NCI-H2196 treated with DMSO at 0.1 percent for 48 hours (cell line): Measurements from ENCODE around the gene WDR20.

Experiments
- DNase-seq: peaks from one replicate; lab custom pipeline; 2025; ENCODE audit not compliant: unreplicated experiment; lab: John Stamatoyannopoulos, UW

The WDR20 gene

DNA sequence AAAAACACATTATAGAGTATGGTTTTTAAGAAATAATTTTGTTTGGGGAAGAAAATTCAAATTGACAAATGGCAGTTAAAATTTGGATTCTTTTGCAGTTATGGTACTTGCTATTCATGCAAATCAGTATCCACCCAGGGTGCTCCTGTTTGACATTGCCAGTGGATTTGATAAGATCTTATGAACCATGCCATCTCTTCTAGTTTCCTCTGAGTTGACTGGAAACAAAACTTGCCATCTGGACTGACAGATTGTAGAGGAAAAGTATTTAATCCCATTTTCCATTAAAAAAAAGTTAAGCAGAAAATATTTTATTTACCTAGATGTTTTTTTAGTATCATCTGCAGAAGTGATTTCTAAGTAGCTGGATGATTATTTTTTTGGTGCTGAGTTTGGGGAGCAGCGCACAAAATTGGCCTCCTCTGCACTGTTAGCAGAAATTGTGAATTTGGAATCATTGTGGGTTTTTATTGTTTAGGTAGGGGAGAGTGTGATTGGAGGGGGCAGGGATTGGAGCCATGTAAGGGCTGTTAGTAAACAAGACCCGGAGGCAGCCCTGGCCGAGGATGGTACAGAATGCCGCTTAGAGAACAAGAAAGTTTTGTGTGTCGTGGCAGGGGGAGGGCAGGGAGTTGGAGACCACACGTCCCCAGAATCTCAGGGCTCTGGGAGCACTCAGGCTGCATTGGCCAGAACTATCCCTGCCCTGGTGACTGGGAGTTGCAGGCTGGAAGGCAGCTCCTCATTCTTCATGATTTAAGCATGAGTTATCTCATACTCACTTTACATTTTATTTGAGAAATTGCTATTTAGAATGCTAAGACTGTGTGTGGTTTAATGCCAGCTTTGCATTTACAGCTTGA lies 56.6 kb downstream of the WDR20 start:
- no peak for DNase-seq

DNA sequence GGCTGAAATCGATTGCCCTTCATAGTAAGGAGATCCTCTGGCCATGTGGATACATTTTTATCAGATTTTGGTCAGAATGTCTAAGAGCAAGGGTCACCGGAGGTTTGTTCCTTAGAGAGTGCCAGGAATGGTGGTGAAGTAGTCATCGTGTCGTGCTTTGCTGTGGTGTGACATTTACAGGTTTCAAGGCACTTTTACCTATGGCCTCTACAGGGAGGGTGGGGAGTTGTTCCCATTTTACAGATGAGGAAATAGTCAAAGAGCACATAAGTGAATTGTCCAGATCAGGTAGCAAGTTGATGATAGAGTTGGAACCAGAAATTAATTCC lies 57.2 kb downstream of the WDR20 start:
- DNase-seq, result no peak

DNA sequence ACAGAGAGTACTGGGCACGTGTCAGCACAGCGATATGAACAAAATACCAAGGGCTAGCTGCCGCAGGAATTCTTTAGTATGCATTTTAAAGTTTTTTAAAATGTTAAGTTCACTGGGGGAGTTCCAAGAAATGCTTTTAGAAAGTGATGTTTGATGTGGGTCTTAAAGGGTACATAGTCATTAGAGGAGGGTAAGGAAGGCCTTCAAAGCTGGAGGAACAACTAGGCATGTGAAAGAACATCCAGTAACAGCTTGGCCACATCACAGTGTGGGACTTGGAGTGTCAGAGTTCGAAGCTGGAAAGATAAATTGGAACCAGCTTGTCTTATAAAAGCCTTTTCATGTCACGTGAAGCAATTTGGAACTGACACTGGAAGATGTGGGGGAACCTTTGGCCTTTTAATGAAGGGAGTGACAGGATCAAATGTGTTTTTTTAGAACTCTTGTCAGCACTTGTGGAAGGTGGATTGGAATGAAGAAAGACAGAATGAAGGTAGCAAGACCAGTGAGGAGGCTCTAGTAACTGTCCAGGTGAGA lies 57.7 kb downstream of the WDR20 start:
- DNase-seq, result no peak

DNA sequence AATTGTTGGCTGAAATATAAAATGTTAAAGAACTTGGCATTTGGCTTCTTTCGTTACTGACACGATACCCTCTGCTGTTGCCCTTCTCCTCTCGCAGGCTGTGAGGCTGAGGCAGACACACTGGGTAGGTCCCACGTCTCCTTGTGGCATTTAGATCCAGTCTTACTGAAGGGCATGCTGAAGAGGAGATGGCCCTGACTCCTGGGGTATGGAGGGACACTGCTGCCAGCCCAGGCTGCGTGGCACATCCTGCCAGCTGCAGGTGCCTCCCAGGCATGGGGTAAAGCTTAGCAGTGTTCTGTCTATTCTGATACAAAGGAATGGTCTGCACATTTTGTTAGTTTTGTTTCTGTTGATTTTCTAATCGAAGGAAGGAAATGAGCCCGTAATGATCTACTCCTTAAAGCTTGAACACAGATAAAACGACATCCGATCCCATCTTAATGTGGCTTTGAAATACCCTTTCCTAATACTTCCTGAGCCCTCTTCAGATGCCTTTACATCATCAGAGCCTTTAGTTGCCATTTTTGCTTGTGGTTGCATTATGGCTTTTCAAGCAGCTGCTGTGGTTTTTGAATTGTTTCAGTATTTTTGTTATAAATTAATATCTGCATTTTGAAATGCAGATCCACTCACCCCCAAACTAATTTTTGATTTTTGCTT lies 61.1 kb downstream of the WDR20 start:
- no peak for DNase-seq

DNA sequence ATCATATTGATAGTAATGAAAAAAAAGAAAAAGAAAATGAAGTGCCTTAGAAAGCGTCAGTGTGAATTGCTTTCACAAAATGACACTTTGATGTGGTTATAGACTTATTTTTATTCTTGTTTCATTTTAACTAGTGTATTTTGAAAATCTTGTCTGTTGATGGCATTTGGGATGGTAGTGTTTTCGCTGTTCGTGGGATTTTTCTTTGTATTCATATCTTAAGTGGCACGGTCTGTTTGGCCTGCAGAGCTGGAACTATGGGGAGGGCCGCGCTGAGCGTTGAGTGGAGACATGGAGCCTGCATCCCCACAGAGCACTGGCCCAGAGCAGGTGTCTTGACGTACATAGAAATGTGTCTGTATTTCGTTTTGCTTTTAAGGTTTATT lies 61.6 kb downstream of the WDR20 start:
- no peak for DNase-seq

DNA sequence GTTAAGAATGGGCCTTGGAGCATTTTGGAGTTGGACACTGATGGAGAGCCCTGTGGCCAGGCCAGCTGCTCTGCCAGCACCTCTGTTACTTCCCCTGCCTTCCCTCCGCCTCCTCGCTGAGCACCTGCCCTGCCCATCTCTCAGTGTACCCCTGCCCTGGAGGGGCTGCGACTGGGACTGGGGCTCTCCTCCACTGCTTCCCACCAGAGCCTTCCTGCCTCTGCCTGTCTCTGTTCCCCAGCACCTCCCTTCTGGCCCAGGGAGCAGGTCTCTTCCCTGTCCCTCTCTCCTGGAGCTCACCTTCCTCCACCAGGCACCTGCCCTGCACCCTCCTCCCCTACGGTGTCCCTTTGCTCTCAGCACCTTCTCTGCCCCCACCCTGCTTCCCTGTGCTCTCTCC lies 62.1 kb downstream of the WDR20 start:
- no peak for DNase-seq

DNA sequence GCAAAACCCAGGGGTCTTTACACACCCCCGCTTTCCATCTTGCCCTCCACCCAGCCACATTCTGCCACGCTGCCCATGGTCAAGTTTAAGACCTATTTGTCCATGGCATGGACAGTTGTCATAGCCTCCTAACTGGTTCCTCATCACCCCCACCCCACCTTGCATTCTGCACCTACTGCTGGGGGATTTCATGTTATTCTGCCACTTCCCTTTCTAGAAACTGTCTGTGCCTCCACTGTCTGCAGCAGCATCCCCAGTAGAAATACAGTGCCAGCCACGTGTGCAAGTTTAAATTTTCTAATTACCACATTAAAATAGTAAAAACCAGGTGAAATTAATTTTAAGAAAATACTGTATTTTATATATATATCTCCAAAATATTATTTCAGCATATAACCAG lies 63.2 kb downstream of the WDR20 start:
- DNase-seq, result no peak

DNA sequence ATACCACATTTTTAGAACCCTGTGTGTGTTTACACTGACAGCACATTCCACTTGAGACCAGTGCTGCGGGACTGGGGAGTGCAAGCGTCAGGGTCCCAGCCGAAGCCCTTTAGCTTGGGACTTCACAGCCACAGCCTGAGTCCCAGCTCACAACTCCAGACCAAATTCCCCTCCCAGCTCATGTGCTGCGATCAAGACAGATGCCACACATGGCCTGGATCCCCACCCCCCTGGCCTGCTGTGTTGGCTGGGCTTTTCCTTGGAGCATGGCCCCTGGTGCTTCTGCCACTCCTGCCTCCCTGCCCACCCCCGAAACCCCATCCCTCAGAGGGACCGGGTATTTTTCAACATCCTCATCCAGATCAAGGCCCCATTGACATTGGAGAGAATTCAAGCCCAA lies 63.7 kb downstream of the WDR20 start:
- DNase-seq, result no peak

DNA sequence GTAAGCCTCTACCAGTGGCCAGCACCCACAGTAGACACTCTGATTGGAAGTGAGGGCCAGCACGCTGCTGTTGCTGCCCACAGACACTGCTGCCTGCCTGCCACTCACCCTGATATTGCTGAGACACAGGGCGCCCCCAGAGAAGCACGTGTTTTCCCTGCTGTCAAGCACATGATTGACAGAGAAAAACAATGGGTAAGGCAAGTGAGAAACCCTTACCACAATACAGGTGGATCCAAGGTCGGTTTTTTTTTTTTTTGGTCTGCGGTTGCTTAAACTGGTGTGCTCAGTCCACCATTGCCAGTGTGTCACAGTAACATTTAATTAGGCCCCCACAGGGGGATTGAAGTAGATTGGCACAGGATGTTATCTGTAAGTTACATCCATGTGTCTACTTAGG lies 65.9 kb downstream of the WDR20 start:
- DNase-seq, result no peak

DNA sequence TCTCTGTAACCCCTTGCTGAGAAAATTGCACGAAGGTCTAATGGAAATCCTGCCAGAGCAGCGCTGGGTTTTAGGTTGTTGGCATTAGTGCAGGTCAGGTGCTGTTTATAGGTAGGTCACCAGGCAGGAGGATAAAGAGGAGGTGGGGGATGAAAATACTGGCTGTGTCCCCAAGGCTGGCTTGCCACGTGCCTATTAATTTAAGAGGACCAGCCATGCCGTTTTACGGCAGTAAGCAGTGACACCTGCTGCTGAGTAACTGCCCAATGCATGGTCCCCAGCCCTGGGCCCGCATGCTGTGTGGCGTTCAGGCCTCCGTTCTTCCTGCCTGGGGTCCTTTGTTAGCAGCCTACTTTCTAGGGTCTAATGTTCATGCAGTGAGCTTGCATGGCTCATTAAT lies 67.2 kb downstream of the WDR20 start:
- no peak for DNase-seq

DNA sequence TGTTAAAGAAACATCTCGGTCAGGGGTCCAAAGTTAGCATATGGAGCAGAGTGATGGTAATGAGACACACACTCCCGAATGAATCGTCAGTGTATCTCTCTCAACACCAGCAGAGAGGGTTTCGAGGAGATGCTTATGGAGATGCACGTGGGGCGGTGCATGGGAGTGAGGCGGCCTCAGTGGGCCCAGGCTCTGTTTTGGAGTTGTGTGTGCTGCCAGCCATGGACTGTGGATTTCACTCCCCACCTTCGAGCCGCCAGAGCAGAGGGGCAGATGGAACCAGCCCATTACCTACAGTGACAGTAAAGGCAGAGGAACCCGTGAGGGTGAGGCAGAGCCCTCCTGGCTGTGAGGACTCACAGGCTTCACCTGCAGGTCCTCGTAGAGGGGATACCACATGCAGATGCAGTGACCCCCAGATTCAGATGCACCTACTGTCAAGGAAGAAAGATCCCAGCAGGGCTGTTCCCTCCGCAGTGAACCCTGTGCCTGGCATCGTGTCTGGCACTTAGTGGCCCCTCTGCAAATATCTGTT lies 68.2 kb downstream of the WDR20 start:
- DNase-seq, result no peak

DNA sequence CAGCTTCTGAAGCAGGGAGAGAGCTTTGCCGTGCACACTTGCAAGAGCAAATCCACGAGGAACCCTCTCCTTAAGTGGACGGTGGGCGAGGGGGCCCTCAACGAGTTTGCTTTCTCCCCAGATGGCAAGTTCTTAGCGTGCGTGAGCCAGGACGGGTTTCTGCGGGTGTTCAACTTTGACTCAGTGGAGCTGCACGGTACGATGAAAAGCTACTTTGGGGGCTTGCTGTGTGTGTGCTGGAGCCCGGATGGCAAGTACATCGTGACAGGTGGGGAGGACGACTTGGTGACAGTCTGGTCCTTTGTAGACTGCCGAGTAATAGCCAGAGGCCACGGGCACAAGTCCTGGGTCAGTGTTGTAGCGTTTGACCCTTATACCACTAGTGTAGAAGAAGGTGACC lies 69.0 kb downstream of the WDR20 start:
- no peak for DNase-seq

DNA sequence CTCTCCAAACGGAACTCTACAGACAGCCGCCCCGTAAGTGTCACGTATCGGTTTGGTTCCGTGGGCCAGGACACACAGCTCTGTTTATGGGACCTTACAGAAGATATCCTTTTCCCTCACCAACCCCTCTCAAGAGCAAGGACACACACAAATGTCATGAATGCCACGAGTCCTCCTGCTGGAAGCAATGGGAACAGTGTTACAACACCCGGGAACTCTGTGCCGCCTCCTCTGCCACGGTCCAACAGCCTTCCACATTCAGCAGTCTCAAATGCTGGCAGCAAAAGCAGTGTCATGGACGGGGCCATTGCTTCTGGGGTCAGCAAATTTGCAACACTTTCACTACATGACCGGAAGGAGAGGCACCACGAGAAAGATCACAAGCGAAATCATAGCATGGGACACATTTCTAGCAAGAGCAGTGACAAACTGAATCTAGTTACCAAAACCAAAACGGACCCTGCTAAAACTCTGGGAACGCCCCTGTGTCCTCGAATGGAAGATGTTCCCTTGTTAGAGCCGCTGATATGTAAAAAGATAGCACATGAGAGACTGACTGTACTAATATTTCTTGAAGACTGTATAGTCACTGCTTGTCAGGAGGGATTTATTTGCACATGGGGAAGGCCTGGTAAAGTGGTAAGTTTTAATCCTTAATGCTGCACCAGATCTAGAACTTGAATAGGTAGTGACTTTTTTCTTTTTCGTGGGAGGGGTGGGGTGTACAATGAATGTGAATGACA lies 69.7 kb downstream of the WDR20 start:
- no peak for DNase-seq

DNA sequence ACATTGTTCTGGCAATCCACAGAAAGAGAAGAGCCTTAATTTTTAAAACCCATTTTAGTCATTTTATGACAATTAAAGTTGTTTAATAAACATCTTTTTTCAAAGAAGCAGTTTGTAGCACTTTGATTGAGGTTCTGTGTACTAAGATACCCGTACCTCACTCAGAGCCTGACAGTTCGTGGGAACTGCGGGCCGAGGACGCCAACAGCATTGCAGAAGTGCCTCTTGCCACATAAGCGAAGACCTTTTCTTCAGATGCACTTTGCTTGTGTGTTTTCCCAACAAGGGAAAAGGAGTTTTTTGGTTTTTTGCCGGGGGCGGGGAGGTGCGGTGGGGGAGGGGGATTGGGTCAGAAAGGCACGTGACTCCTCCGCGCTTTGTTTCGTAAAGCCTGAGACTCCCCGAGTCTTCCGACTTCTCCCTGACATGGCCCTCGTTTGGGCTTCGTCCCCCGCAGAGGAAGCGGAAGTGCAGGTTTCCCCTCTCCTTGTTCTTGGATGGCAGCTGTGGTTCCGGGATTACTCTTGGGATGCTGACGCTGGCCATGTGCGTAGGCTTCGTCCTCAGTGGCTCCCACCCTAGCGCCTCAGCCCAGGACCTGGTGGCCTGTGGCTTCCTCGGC lies 70.8 kb downstream of the WDR20 start:
- DNase-seq, result no peak

DNA sequence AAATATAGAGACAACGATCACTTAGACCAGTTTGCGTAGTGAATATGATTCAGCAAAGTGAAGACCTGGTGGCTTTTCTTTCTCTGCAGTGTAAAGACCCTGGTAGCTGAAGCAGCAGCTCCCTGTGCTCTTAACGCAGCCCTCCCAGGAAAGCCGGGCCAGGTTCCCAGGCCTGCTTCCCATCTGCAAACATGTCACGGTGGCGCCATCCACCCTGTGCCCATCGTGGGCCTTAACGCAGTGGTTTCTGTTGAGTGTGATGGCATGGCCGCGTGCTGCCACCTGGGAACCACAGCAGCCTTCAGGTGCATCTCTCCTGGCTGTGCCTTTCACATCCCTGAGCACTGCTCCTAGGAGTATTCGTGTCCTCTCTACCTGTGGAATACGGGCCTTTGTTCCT lies 71.5 kb downstream of the WDR20 start:
- no peak for DNase-seq

DNA sequence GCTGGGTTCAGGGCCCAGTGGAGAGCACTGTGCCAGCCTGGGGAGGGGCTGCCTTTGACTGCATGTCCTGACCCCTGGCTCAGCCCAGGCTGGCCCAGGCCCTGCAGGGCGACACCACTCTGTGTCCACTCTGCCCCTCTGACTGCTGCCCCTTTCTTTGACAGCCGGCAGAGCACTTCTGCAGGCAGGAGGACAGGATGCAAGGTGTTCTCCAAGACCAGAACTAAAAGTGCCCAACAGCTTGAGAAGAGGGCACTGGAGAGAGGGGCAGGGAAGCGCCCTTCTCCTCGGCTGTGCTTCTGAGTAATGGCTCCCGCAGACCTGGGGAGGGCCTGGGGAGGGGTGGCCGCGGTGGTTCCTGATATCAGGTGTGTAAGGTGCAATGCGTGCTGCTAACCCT lies 72.7 kb downstream of the WDR20 start:
- no peak for DNase-seq

DNA sequence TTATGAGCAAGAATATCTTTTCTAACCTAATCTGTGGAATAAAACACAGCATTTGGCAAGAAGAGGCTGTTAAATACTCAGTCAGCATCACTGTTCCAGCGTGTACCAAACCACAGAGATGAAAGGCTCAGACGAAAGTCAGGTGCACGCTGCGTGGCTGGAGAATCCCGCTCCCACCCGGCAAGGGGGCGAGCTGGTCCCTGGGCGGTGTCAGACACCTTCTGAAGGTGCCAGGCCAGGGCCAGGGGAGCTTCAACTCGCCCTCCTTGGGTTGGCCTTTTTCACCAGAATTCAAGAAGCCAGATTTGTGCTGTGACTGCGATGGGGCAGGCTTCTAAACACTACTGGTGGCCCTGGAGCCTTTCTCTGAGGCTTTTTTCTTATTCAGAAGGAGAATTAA lies 73.1 kb downstream of the WDR20 start:
- DNase-seq, result no peak

DNA sequence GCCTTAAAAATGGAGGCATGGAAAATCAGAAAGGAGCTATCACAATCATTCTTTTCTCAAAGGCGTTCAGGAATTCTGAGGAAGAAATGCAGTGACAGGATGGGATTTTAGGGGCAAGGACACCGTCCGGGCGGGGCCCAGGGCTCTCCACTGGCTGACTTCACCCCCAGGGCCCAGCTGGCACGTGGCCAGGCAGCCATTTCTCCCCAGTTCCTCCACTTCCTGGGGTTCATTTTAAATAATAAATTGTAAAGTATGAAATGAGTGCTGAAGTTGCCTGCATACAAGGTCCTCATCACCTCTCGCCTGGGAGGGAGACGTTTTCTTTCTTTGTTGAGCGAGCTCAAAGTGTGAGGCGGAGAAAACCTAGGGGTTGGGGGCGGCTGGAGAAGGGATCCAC lies 73.8 kb downstream of the WDR20 start:
- DNase-seq, result no peak

DNA sequence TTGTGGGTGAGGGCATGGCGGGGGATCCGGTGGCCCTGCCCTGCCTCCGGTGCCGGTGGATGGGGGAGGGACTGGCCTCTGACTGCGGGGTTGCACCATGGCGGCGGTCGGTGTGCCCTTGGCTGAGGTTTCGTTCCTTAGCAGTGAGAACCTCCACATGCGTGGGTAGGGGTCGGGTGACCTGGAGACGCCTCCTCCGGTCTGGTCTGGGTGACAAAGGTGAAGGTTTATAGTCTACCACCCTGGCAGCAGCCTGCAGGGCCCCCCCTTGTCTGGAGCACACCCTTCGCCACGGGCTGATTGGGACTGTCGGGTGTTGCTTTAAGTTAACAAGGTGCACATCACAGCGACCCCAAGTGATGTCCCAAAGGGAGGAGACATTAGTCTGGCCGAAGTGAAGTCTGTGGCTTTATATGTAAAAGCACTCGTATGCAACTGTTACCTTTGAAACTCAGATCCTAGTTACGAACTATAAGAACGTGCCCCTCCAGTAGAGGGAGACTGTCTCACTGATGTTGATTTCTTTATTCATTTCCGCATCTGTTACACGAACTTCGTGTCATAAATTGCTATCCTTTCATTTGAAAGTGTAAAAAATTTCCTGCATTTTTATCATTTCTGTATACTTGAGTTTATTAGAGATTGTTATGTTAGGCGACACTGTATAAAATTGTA lies 74.4 kb downstream of the WDR20 start:
- no peak for DNase-seq

DNA sequence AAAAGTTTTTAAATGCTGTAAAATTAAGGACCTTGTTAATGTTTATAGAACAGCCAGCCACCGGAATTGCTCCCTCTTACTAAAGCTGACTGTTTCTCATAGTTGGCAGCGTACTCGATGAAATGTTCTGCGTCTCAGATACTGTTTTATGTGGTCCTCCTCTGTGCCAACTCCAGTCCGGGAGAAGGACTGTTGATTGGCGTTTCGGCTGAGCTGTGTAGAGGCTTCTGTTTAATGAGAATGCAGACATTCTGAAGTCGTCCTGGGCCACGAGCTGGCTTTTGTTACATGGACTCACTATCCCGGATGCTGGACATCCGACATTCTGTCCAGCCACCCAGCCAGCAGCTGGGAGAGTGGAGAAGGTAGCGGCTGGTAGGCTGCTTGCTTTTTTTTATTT lies 75.4 kb downstream of the WDR20 start:
- DNase-seq, result no peak
